Measurements from ENCODE around the gene SAMD14.

SAMD14 gene

GRCh38 chr17:50146927-50147665, 17.1 kb upstream of the SAMD14 start:
- DNase-seq, result no peak

DNA sequence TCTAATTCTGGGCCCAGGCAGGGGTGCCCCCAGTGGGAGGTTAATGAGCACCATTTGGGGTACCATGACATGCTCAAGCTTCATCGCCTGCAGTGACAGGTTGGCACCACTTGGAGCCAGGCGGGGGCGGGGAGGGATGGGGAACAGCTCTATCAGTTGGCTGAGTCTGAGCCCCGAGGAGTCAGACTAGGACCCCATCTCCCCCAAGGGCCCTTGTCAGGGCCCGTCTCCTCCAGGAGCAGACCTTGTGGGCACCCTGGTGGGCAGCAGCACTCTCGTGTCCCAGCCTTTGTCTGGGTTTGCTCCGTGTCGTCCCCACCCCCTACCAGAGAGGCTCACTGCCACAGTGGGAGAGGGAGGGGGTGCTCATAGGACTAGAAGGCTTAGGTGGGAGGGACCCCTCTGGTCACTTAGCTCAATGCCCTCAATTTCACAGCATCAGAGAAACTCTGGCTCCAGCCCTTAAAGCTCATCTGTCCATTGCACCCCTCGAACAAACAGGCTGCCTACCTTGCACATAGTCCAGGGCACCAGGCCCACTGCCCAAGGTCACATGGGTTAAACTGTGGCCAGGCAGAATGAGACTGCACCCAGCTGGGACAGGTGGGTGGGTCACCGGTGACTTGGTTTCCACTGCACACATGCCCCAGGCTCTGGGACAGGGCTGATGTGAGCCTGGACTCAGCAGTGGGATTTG, 16.4 kb upstream of the SAMD14 start:
- DNase-seq, result no peak

GRCh38 chr17:50145532-50146229, 15.7 kb upstream of the SAMD14 start:
- no peak for DNase-seq

GRCh38 chr17:50144845-50145531, 15.0 kb upstream of the SAMD14 start:
- no peak for DNase-seq

GRCh38 chr17:50144355-50144754, 14.4 kb upstream of the SAMD14 start:
- no peak for DNase-seq

DNA sequence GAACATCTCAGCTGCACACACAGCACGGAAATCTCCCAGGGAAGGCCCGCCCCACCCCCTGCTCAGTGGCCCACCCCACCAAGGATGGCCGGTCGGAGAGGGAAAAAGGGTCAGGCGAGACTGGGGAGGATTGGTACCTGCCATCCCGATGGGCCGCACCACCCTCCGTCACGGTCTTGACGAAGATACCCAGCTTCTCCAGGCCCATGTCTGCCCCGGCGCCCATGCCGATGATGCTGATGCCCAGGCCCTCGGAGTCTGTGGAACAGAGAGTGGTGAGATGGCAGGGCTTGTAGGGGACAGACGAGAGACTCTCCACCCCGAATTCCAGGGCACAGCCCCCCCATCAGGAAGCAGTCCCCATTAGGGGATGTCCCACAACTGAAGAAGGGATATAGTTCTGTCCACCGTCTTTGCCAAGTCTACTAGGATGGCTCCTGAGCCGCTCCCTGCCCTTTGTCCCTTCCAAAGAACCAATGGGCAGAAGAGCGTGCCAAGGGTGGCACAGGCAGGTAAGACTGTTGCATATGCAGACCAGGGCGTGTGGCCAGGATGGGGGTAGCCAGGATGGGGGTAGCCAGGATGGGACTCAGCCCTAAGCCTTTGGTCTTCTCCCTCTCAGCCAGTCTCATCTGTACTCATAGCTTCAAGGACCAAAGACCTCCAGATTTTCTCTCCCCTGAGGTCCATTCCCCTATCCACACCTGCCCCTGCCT, 13.7 kb upstream of the SAMD14 start:
- no peak for DNase-seq

GRCh38 chr17:50141745-50142110, 11.8 kb upstream of the SAMD14 start:
- no peak for DNase-seq

DNA sequence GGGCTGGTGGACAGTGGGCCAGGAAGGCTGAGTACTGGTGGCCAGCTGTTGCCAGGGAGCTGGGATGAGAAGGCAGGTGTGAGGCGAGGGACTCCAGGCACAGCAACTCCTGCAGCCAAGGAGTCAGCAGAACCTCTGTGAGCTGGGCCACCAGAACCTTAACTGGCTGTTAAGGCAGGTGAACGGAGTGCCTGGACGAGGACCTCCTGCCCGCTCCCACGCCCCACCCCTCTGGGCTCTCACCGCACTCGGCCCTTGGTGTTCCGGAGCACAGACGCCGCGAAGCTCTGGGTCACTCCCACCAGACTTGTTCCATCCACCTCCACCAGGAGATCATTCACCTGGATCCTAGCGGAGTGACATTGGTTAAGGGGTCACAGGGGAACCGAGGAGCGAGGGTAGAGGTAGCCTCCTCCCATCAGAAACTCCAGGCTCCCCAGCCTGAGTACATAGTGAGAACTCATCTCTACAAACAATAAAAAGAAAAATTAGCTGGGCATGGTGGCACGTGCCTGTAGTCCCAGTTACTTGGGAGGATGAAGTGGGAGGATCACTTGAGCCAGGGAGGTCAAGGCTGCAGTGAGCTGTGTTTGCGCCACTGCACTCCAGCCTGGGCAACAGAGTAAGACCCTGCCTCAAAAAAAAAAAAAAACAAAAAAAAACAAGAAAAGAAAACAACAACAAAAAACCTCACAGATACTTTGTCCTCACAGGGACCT, 11.2 kb upstream of the SAMD14 start:
- DNase-seq, result no peak

DNA sequence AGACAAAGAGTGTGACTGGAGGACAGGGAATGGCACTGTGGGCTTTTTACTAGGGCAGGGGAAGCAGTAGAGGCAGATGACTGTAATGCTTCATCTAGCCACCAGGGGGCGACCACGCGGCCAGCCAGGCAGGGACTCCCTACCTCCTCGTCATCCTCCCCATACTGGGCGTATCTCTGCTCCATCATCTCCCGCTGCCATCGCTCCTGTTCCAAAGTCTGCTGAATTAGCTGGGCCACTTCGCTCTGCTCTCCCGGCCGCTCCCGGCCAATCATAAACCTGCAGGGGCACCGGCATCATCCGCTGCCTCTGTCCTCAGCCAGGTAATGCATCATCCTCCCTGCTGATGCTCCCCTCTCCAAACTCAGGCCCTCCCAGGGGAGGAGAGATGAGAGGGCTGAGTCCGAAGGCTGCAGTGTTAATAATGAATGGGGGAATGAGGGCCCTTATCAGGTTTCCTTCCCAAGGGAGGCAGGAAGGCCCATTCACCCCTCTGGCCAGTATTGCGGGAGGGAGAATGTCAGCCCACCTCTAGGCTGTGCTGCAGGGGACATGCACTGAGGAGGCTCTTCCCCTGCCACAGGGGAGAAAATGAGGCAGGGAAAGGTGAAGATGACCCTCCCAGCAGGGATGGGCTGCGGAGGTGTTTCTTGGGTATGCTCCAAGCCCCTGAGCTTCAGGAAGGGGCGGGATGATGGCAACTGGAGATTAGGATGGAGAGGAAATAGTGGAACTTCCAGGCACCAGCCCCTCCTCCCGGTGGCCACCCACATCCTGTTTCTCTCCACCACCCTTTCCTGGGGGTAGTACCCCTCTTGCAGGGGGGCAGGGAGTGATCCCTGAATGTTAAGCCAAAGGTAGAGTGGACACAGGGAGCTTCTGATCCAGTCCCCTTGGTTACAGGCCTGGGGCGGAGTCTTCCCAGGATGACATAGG, 10.3 kb upstream of the SAMD14 start:
- DNase-seq, result peak; percentile 27

- DNase-seq, result no peak
Observed at GRCh38 chr17:50139185-50139783, 9.3 kb upstream of the SAMD14 start.

DNA sequence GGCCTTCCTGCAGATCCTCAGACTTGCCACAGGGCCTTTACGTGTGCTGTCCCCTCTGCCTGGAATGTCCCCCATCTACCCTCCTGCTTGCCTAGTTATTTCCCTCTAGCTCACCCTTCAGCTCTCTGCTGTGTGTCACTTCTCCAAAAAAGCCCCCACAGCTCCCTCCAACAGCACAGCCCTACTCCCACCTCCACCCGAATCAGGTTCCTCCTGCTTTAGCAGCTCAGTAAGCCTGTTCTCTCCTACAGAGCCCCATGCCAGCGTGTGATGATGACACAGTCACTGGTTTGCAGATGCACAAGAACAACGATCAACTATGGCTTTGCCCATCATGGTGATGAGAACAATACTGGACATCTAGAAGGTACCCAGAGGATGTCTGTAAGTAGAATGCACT, 7.1 kb upstream of the SAMD14 start:
- DNase-seq, result no peak

GRCh38 chr17:50136096-50136687, 6.2 kb upstream of the SAMD14 start:
- DNase-seq, result no peak

- DNase-seq, result no peak
Observed at GRCh38 chr17:50135316-50136095, 5.5 kb upstream of the SAMD14 start.

GRCh38 chr17:50134206-50135110, 4.5 kb upstream of the SAMD14 start:
- DNase-seq, result no peak

DNA sequence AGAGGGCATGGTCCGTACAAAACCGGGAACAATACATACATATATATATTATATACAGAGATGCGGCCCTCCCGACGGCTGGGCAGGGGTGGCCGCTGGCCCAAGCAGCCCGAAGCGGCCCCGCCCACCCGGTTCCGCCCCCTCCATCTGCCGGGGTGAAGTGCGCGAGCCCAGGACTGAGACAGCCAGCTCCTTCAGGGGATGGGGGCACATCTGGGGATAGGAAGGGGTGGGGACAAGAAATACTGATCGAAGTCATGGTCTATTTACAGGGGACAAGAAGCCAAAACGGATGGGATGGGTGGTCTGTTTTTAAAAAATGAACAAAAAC, 3.8 kb upstream of the SAMD14 start:
- DNase-seq, result no peak

GRCh38 chr17:50133028-50133768, 3.2 kb upstream of the SAMD14 start:
- DNase-seq, result no peak

- no peak for DNase-seq
Observed at GRCh38 chr17:50132104-50132794, 2.3 kb upstream of the SAMD14 start.
